Uterus (tissue), 2 donors: Measurements from ENCODE around the gene GNPTAB.

Source experiments
- CTCF ChIP-seq, 4 experiments: fragments of 200-600 bp in 2 of 4; fragments of 450-650 bp in 2 of 4; sonication (generic) in 2 of 4; IDR thresholded peaks; one replicate each; pipeline ENCODE4 v1.5.1; 2016 to 2019; ENCODE audit warnings: antibody characterized with exemption in 4 of 4, mild to moderate bottlenecking in 2 of 4, moderate library complexity in 1 of 4
- POLR2A ChIP-seq, 2 donors: fragments of 450-650 bp; IDR thresholded peaks; one replicate each; pipeline ENCODE4 v1.6.1; 2016; ENCODE audit warnings: antibody characterized with exemption in 2 of 2, mild to moderate bottlenecking in 1 of 2, moderate library complexity in 1 of 2

- TF ChIP-seq CTCF (IDR thresholded peaks at IDR 0.05) (no peak), POLR2A (IDR thresholded peaks at IDR 0.05) (no peak)
These were observed 7.7 kb downstream of the GNPTAB start for GRCh38 chr12:101823039-101823438.
